ENCODE results near the gene XRN1.

The XRN1 gene

GRCh38 chr3:142298626-142299025 lies 149.2 kb downstream of the XRN1 start:
- Histone ChIP-seq H3K4me3 (replicated peaks; ENCODE audit: insufficient read depth, low read length) (no peak overlapping the region), H3K27ac (replicated peaks) (no peak overlapping the region), H3K27me3 (ENCODE audit: insufficient read depth, poor library complexity, severe bottlenecking) (no peaks in the 10 kb centered on the region)
- TF ChIP-seq CTCF (IDR thresholded peaks at IDR 0.05; ENCODE audit: insufficient read depth, low read length) (no peak), POLR2AphosphoS5 (IDR thresholded peaks at IDR 0.05; ENCODE audit: low read depth) (no peak), GABPA (IDR thresholded peaks at IDR 0.05; ENCODE audit: low read depth) (no peak), SPI1 (IDR thresholded peaks at IDR 0.05; ENCODE audit: borderline replicate concordance, low read depth) (no peak)
- DNase-seq (ENCODE audit: low read depth in 1 of 2, low spot score in 1 of 2): no peak

GRCh38 chr3:142296507-142296906 lies 151.3 kb downstream of the XRN1 start:
- Histone ChIP-seq H3K27ac (replicated peaks) (no peak overlapping the region), H3K4me3 (replicated peaks; ENCODE audit: insufficient read depth, low read length) (no peak overlapping the region), H3K27me3 (ENCODE audit: insufficient read depth, poor library complexity, severe bottlenecking) (no peaks in the 10 kb centered on the region)
- TF ChIP-seq CTCF (IDR thresholded peaks at IDR 0.05; ENCODE audit: insufficient read depth, low read length): no peak
- no peak for TF ChIP-seq REST (IDR thresholded peaks at IDR 0.05; ENCODE audit: insufficient replicate concordance, low read depth)
- TF ChIP-seq POLR2AphosphoS5 (IDR thresholded peaks at IDR 0.05; ENCODE audit: low read depth): no peak
- TF ChIP-seq GABPA (IDR thresholded peaks at IDR 0.05; ENCODE audit: low read depth): no peak
- TF ChIP-seq SPI1 (IDR thresholded peaks at IDR 0.05; ENCODE audit: borderline replicate concordance, low read depth): no peak
- no peak for DNase-seq (ENCODE audit: low read depth in 1 of 2, low spot score in 1 of 2)

GRCh38 chr3:142287866-142288638 lies 159.8 kb downstream of the XRN1 start:
- H3K27me3 ChIP-seq (ENCODE audit: insufficient read depth, poor library complexity, severe bottlenecking): no peaks in the 10 kb centered on the region
- no peak overlapping the region for H3K27ac ChIP-seq (replicated peaks)
- TF ChIP-seq GABPA (IDR thresholded peaks at IDR 0.05; ENCODE audit: low read depth): no peak
- TF ChIP-seq REST (IDR thresholded peaks at IDR 0.05; ENCODE audit: insufficient replicate concordance, low read depth): no peak
- TF ChIP-seq CTCF (IDR thresholded peaks at IDR 0.05; ENCODE audit: insufficient read depth, low read length): no peak
- TF ChIP-seq SPI1 (IDR thresholded peaks at IDR 0.05; ENCODE audit: borderline replicate concordance, low read depth): no peak
- TF ChIP-seq POLR2AphosphoS5 (IDR thresholded peaks at IDR 0.05; ENCODE audit: low read depth): no peak
- no peak overlapping the region for H3K4me3 ChIP-seq (replicated peaks; ENCODE audit: insufficient read depth, low read length)
- DNase-seq (ENCODE audit: low read depth in 1 of 2, low spot score in 1 of 2): no peak

Measured in HL-60 (cell line).